GM11168 (cell line): Measurements from ENCODE around the gene CCDC191.

Source experiments
- in situ Hi-C: fragments of 300-500 bp; cut with MboI; formaldehyde crosslinking; loops from one replicate; pipeline ENCODE4 v1.12.0; 2022; ENCODE audit warnings: low sequenced_read_pairs; ENCODE audit not compliant: unreplicated experiment

The CCDC191 gene

GRCh38 chr3:114060906-114061655, 4.8 kb upstream of the CCDC191 start:
- in situ Hi-C loops: no loop called here

DNA sequence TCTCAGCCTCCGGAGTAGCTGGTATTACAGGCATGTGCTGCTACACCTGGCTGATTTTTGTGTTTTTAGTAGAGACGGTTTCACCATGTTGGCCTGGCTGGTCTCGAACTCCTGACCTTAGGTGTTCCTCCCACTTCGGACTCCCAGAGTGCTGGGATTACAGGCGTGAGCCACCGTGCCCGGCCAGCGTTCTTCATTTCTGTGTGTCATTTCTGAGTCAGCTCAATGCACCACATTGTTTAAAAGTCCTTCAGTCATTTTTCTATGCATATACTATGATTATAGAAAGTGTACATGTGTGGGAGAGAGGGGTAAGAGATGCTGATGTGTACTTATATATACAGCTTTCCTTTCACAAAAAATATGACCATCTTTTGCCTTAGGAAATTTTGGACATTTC, 2.3 kb upstream of the CCDC191 start:
- in situ Hi-C loops: no loop called here

GRCh38 chr3:114057011-114057347, 653 bp upstream of the CCDC191 start:
- in situ Hi-C loops: no loop called here

DNA sequence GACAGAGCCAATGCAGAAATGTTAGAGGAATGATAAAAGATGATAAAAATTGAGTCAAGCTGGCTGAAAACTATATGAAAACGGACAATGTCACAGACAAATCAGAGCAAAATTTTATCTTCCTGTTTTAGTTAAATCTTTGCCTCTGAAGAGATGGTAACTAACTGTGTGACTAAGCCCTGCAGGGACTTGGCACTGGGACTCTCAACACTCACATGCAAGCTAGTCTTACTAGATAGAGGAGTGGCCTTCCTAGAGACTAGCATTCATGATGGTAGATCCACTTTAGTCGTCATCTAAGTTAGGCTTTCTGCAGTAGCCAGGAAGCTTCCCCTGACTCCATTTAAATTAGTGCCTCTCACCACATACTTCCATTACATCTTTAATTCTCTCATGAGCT, 4.1 kb downstream of the CCDC191 start:
- in situ Hi-C loops: no loop called here

- in situ Hi-C loops: no loop called here
Measured at GRCh38 chr3:114043205-114043604, 13.1 kb downstream of the CCDC191 start.

GRCh38 chr3:114035896-114036295, 20.4 kb downstream of the CCDC191 start:
- in situ Hi-C loops: no loop called here

GRCh38 chr3:114034787-114035545, 21.4 kb downstream of the CCDC191 start:
- in situ Hi-C loops: no loop called here

DNA sequence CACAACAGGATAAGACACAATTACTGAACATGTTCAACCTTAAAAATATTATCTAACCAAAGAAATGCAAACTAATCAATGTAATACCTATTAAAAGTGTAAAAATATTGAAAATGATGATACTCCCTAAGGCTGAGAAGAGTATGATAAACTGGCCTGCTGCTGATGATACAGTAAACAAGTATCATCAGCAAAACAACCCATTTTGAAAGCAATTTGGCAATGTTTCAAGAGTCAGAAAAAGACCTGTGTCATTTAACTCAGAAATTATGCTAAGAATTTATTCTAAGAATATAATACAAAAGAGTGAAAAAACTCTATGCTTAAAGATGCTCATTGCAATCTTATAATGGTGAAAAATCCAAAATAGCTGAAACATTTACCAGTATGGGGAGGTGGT, 22.1 kb downstream of the CCDC191 start:
- in situ Hi-C loops: no loop called here

DNA sequence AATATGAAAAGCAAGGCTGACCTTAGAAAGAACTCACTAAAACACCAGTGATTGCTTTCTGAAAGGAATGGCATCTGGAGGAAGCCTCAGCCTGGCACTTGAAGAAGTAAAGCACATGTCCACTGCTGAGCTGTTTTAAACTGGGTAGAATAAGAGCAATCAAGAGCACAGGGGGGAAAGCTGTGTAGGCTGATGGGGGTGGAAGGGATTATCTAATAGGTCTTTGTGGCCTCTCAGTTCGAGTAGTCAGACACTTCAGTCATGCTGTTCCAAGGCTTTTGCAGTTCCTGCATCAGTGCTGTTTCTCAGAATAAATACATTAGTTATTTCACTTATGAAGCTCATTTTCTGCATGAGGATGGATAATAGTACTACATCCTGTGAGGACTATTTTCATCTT, 22.6 kb downstream of the CCDC191 start:
- in situ Hi-C loops: no loop called here

DNA sequence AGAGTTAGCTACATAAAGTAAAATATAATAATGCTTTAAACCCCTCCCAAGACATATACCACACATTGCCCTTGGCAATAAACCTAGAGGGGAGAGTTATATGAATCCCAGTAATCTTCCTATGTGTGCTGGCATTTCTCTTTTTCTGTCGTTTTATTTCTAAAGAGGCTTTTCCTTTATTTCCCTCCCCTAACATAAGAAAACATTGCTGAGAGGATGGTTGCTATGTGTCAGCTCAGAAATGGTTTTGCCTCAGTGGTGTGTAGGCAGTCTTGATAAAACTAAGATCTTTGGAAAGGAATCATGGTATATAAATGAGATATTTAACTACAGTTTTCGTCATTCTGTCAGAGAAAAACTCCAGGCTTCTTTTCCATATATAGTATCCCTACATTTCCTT, 30.0 kb downstream of the CCDC191 start:
- in situ Hi-C loops: no loop called here

GRCh38 chr3:114025451-114025850, 30.9 kb downstream of the CCDC191 start:
- in situ Hi-C loops: no loop called here

GRCh38 chr3:114022145-114022802, 34.1 kb downstream of the CCDC191 start:
- in situ Hi-C loops: no loop called here

GRCh38 chr3:114020907-114021306, 35.4 kb downstream of the CCDC191 start:
- in situ Hi-C loops: no loop called here

DNA sequence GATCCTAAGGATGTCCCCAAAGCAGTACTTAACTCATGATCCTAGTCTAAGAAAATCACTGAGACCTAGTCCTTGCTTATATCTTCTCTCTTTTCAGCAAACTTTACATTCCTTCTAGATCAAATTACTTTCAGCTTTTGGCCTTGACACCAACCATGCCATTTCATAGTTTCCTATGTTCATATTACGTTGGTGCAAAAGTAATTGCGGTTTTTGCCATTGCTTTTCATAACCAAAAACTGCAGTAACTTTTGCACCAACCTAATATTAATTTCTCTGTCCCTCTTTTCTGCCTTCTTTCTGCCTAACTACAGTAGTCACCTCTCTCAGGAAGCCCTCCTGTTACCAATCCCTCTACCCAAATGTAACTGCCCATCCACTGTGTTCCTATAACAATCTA, 36.8 kb downstream of the CCDC191 start:
- in situ Hi-C loops: no loop called here

DNA sequence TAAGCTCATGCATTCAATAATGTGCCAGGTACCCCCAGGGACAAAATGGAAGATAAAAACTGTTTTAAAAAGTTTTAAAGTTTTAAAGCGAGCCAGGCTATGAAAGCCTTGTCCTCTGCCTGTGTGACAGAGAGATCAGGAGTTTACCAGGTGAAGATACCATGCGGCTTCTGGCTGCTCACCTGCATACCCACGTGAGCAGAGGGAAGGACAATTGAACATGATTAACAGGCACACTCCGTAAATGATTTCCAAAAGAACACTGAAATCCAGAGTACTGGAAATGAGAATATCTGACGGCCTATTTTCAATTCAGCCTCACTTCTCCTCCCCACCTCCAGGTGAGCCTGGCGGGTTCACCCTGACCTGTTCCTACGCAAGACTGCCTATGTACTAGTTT, 42.1 kb downstream of the CCDC191 start:
- in situ Hi-C loops: no loop called here

DNA sequence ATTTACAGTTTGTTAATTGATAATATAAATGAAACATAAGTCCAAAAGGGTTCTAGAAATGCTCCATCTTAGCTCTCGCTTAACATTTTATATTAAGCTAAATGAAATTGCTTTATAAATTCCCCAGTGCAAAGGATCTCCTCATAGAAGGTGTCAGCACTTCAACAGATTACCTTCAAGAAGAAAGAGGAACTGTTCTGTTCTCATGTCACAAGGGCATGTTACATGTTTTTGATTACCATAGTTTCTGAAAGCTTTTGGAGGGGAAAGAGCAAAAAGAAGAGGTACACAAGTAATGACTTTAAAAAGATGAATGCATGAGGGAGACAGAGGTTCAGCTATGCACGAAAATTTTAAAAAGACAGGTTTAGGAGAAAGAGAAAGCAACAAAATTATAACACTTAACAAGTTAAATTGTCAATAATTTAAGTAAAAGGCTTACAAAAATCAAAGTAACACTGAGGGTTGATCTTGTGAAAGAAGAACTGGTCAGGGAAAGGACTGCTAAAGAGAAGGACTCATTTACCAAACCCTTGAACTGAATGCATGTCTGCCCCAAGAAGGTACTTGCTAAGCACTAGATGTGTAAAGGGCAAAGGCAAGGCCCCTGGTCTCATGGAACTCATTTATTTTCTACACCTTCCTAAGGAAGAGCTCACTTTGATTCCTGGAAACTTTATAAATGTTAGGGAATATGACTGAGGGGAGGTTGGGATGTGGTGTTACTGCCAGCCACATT, 45.1 kb downstream of the CCDC191 start:
- in situ Hi-C loops: no loop called here

DNA sequence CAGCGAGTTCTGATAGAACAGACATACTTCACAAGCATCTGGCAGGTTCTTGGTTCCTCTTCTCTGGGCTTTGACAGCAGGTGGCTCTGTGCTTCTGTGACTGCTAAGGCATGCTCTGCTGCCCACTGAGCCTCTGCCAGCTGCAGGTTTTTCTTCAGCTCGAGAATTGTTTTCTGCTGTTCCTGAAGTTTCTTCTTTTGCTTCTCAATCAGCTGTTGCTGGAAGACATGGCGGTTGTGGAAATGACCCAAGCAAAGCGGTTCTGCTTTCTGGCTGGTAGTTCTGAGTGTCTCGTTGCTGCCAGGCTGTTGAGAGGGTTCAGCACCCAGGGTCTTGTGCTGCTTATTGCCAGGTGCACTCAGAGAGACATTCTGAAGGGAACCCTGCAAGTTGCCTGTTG, 50.8 kb downstream of the CCDC191 start:
- in situ Hi-C loops: no loop called here

DNA sequence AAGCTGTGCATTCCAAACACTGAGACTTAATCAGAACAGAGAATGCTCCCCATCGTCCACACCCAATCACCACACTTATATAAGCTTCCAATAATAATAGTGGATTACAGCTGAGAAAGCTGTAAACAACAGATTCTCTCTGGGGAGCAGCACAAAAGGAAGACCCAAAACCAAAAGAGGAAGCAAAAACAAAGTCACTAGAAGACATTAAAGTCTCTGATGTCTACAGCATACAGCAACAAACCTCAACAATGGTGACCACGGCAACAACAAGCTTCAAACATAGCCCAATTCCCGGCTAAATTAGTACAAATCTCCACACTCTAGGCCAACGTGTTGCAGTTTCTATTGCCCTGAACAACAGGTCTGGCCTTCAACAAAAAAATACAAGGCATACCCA, 70.8 kb downstream of the CCDC191 start:
- in situ Hi-C loops: no loop called here

- in situ Hi-C loops: no loop called here
Measured at GRCh38 chr3:113983544-113983943, 72.8 kb downstream of the CCDC191 start.

GRCh38 chr3:113981803-113982202, 74.5 kb downstream of the CCDC191 start:
- in situ Hi-C loops: no loop called here

- in situ Hi-C loops: no loop called here
Measured at GRCh38 chr3:113979916-113980315, 76.4 kb downstream of the CCDC191 start.
